Astrocyte (in vitro differentiated cells and primary cell): ENCODE measurements around the gene ATP2C1. TPM values are rescaled to one million over a fixed set of nuclear protein-coding genes. Genes with fewer than 3 reads are reported as not detected.

ENCODE experiments used
- DNase-seq: peaks from one replicate; pipeline ENCODE4 v3.0.0-alpha.2; 2010; ENCODE audit warnings: low read depth
- FAIRE-seq: peaks from 2 replicates; lab custom pipeline; 2011; peaks lifted over from hg19 to GRCh38; lab: Jason Lieb, UNC
- H2AFZ ChIP-seq: 2 replicates; pipeline ENCODE4 v1.6.0; 2012; ENCODE audit warnings: low read depth, low read length, inconsistent platforms
- H3K27ac ChIP-seq: 2 replicates; pipeline ENCODE4 v1.5.1; 2011; ENCODE audit warnings: low read depth, low read length, inconsistent platforms
- H3K27me3 ChIP-seq: 2 replicates; pipeline ENCODE4 v1.6.0; 2011; ENCODE audit warnings: low read length, inconsistent platforms; ENCODE audit not compliant: insufficient read depth
- H3K36me3 ChIP-seq: 2 replicates; pipeline ENCODE4 v1.5.1; 2011; ENCODE audit warnings: low read length, inconsistent platforms; ENCODE audit not compliant: insufficient read depth
- H3K4me1 ChIP-seq: 2 replicates; pipeline ENCODE4 v1.5.1; 2011; ENCODE audit warnings: low read length, inconsistent platforms; ENCODE audit not compliant: insufficient read depth
- H3K4me2 ChIP-seq: 2 replicates; pipeline ENCODE4 v1.6.0; 2012; ENCODE audit warnings: low read length, inconsistent platforms
- H3K4me3 ChIP-seq: 2 replicates; pipeline ENCODE4 v1.5.1; 2011; ENCODE audit warnings: low read depth, mild to moderate bottlenecking, low read length, inconsistent platforms; ENCODE audit not compliant: insufficient read depth
- H3K79me2 ChIP-seq: 2 replicates; pipeline ENCODE4 v1.6.0; 2012; ENCODE audit warnings: mild to moderate bottlenecking, low read length, inconsistent platforms; ENCODE audit not compliant: insufficient read depth
- H3K9ac ChIP-seq: 2 replicates; pipeline ENCODE4 v1.6.0; 2012; ENCODE audit warnings: mild to moderate bottlenecking, low read length, inconsistent platforms
- H3K9me3 ChIP-seq: 2 replicates; pipeline ENCODE4 v1.5.1; 2012; ENCODE audit warnings: low read depth, mild to moderate bottlenecking, low read length, inconsistent platforms; ENCODE audit not compliant: insufficient read depth
- H4K20me1 ChIP-seq: 2 replicates; pipeline ENCODE4 v1.6.0; 2012; ENCODE audit warnings: low read length, inconsistent platforms; ENCODE audit not compliant: insufficient read depth
- H3K27ac Mint-ChIP-seq: one replicate; pipeline ENCODE4 v1.8.0; 2021; ENCODE audit warnings: mild to moderate bottlenecking, mixed read lengths; ENCODE audit not compliant: unreplicated experiment
- H3K27me3 Mint-ChIP-seq: one replicate; pipeline ENCODE4 v1.8.0; 2021; ENCODE audit warnings: low read depth, mixed read lengths; ENCODE audit not compliant: unreplicated experiment
- H3K36me3 Mint-ChIP-seq: one replicate; pipeline ENCODE4 v1.8.0; 2021; ENCODE audit warnings: low read depth, mixed read lengths; ENCODE audit not compliant: unreplicated experiment
- H3K4me1 Mint-ChIP-seq: one replicate; pipeline ENCODE4 v1.8.0; 2021; ENCODE audit warnings: low read depth, mixed read lengths; ENCODE audit not compliant: unreplicated experiment
- H3K4me3 Mint-ChIP-seq: one replicate; pipeline ENCODE4 v1.8.0; 2021; ENCODE audit warnings: mild to moderate bottlenecking, moderate library complexity, mixed read lengths; ENCODE audit not compliant: unreplicated experiment
- H3K9me3 Mint-ChIP-seq: one replicate; pipeline ENCODE4 v1.8.0; 2021; ENCODE audit warnings: mild to moderate bottlenecking, mixed read lengths; ENCODE audit not compliant: unreplicated experiment
- CTCF ChIP-seq: IDR thresholded peaks from 2 replicates; pipeline ENCODE4 v1.5.1; 2011; ENCODE audit warnings: low read depth, mild to moderate bottlenecking, inconsistent platforms, low read length, moderate library complexity; ENCODE audit not compliant: insufficient read depth
- EZH2 ChIP-seq: IDR thresholded peaks from 2 replicates; pipeline ENCODE4 v1.6.1; 2012; ENCODE audit warnings: mild to moderate bottlenecking, low read length, inconsistent platforms; ENCODE audit not compliant: insufficient read depth
- total RNA-seq: library from RNA; stranded (reverse); gene quantifications from 2 replicates; pipeline ENCODE4 v1.2.1, GENCODE V29; 2021

Gene ATP2C1
- total RNA-seq, 1 donor from 2014 or later, result 132 TPM

- Histone ChIP-seq H3K4me3 (peak overlapping the region; percentile 88), H3K79me2 (peaks cover 54% of the 10 kb centered on the region), H3K27me3 (no peaks in the 10 kb centered on the region), H4K20me1 (peaks cover 46% of the 10 kb centered on the region), H3K27ac (peak overlapping the region; percentile 97), H3K4me2 (peak overlapping the region; percentile 85), H3K9ac (peak overlapping the region; percentile 98), H3K9me3 (no peaks in the 10 kb centered on the region), H2AFZ (peak overlapping the region; percentile 50), H3K36me3 (no peaks in the 10 kb centered on the region), H3K4me1 (peaks cover 9% of the 10 kb centered on the region)
- Mint-ChIP-seq H3K36me3 (no peaks in the 10 kb centered on the region), H3K4me1 (peaks cover 21% of the 10 kb centered on the region), H3K4me3 (peak overlapping the region; percentile 96), H3K27ac (peak overlapping the region; percentile 77), H3K27me3 (no peaks in the 10 kb centered on the region), H3K9me3 (no peaks in the 10 kb centered on the region)
- TF ChIP-seq EZH2 (no peak), CTCF (no peak)
- FAIRE-seq, result no peak
- DNase-seq, result peak; percentile 17
Measured at GRCh38 chr3:130894130-130894985, 474 bp downstream of the ATP2C1 start.

GRCh38 chr3:130894986-130895280, 1.0 kb downstream of the ATP2C1 start:
- peaks cover 52% of the 10 kb centered on the region for H4K20me1 ChIP-seq
- DNase-seq (peak; percentile 16), FAIRE-seq (no peak)
- H3K9me3 ChIP-seq, result no peaks in the 10 kb centered on the region
- H2AFZ ChIP-seq, result peak overlapping the region; percentile 50
- peak overlapping the region; percentile 85 for H3K4me2 ChIP-seq
- peak overlapping the region; percentile 88 for H3K4me3 ChIP-seq
- TF ChIP-seq CTCF, result no peak
- TF ChIP-seq EZH2, result no peak
- Mint-ChIP-seq H3K36me3 (no peaks in the 10 kb centered on the region), H3K4me3 (peak overlapping the region; percentile 96), H3K9me3 (no peaks in the 10 kb centered on the region), H3K27ac (peak overlapping the region; percentile 77), H3K4me1 (peaks cover 21% of the 10 kb centered on the region), H3K27me3 (no peaks in the 10 kb centered on the region)
- H3K4me1 ChIP-seq, result peaks cover 9% of the 10 kb centered on the region
- H3K27me3 ChIP-seq, result no peaks in the 10 kb centered on the region
- H3K27ac ChIP-seq, result peak overlapping the region; percentile 97
- peak overlapping the region; percentile 98 for H3K9ac ChIP-seq
- peaks cover 59% of the 10 kb centered on the region for H3K79me2 ChIP-seq
- no peaks in the 10 kb centered on the region for H3K36me3 ChIP-seq
